ENCODE measurements around the gene DENND1A.

- TF ChIP-seq CTCF (IDR thresholded peaks at IDR 0.05) (no peak), POLR2A (IDR thresholded peaks at IDR 0.05) (no peak)
Observed at GRCh38 chr9:123347289-123348060, 582.5 kb downstream of the DENND1A start.

Measured in adrenal gland (tissue), 5 donors.